GM12891 (cell line): ENCODE measurements around the gene BNIP5.

Experiments used
- PAX5 ChIP-seq: IDR thresholded peaks from 2 replicates; pipeline ENCODE4 v1.6.1; 2011; ENCODE audit warnings: low read length, moderate library complexity, mild to moderate bottlenecking; ENCODE audit not compliant: insufficient read depth, severe bottlenecking
- POLR2A ChIP-seq: IDR thresholded peaks from 2 replicates; pipeline ENCODE4 v1.6.1; 2011; ENCODE audit warnings: low read depth, low read length, control low read depth
- POLR2AphosphoS5 ChIP-seq: IDR thresholded peaks from 2 replicates; pipeline ENCODE4 v1.6.1; 2011; ENCODE audit warnings: low read depth, low read length, control low read depth
- POU2F2 ChIP-seq: IDR thresholded peaks from 2 replicates; pipeline ENCODE4 v1.6.1; 2011; ENCODE audit warnings: low read depth, mild to moderate bottlenecking, control low read depth, low read length, moderate library complexity
- SPI1 ChIP-seq: IDR thresholded peaks from 2 replicates; pipeline ENCODE4 v1.6.1; 2011; ENCODE audit warnings: low read depth, low read length, control low read depth
- TAF1 ChIP-seq: IDR thresholded peaks from 2 replicates; pipeline ENCODE4 v1.6.1; 2011; ENCODE audit warnings: low read depth, low read length, control low read depth

DNA sequence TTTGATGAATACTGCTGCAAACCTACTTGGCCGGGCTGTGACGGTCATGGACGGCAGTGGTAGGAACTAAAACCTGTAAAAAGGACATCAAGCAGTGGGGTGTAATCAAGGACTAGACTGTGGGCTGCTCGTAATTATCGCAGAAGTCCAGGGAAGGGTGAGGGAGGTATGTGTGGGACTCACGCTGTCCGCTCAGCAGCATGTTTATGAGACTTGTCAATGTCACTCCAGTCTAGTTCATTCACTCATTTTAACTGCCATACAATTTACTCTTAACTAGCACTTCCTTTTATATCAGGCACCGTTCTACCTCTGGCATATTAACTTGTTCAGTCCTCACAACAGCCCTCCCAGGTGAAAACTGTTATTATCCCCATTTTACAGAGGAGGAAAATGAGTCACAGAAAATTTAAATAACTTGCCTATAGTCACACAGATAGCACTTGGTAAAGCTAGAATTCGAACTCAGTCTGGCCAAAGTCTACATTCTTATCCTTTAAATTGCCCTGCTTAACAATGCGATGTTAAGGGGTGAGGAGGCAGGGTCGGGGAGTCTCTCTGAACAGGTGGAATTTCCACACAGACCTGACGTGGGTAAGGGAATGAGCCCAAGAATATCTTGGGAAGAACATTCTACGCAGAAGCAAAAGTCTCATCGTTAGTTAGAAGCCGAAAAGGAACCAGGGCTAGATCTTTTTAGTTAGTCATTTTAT lies 62.7 kb downstream of the BNIP5 start:
- TF ChIP-seq POLR2A (no peak), TAF1 (no peak), PAX5 (no peak), POLR2AphosphoS5 (no peak), SPI1 (no peak), POU2F2 (no peak)
